ENCODE data around the gene ASIC2. TPM values are rescaled to one million over a fixed set of nuclear protein-coding genes. Genes with fewer than 3 reads are reported as not detected.

Gene ASIC2
- total RNA-seq, 2 experiments from 2014 or later = not detected

- no peak for TF ChIP-seq CTCF (IDR thresholded peaks at IDR 0.05)
- Mint-ChIP-seq H3K27ac (no peak overlapping the region), H3K27me3 (peaks cover 10% of the 10 kb centered on the region), H3K4me1 (ENCODE audit: low read depth) (no peaks in the 10 kb centered on the region), H3K4me3 (no peak overlapping the region), H3K36me3 (ENCODE audit: low read depth) (no peaks in the 10 kb centered on the region), H3K9me3 (no peaks in the 10 kb centered on the region)
- ChIA-PET CTCF (no interaction called here), POLR2A (no interaction called here)
- no peak for ATAC-seq
- no peak for DNase-seq
- intact Hi-C loops (cut with micrococcal nuclease) = no loop called here
These were observed 157.4 kb downstream of the ASIC2 start for GRCh38 chr17:33135691-33136090.

GRCh38 chr17:33131620-33132019, 161.5 kb downstream of the ASIC2 start:
- ChIA-PET POLR2A (no interaction called here), CTCF (no interaction called here)
- intact Hi-C loops (cut with micrococcal nuclease) = no loop called here
- H3K27me3 Mint-ChIP-seq = peaks cover 9% of the 10 kb centered on the region
- no peak for TF ChIP-seq CTCF (IDR thresholded peaks at IDR 0.05)
- H3K4me1 Mint-ChIP-seq (ENCODE audit: low read depth) = no peaks in the 10 kb centered on the region
- H3K36me3 Mint-ChIP-seq (ENCODE audit: low read depth) = no peaks in the 10 kb centered on the region
- H3K4me3 Mint-ChIP-seq = no peak overlapping the region
- no peak for DNase-seq
- H3K9me3 Mint-ChIP-seq = no peaks in the 10 kb centered on the region
- ATAC-seq = no peak
- H3K27ac Mint-ChIP-seq = no peak overlapping the region

GRCh38 chr17:33127706-33128105, 165.4 kb downstream of the ASIC2 start:
- no peak overlapping the region for H3K4me3 Mint-ChIP-seq
- no peaks in the 10 kb centered on the region for H3K36me3 Mint-ChIP-seq (ENCODE audit: low read depth)
- ATAC-seq = no peak
- no peak for DNase-seq
- TF ChIP-seq CTCF (IDR thresholded peaks at IDR 0.05) = no peak
- H3K9me3 Mint-ChIP-seq = no peaks in the 10 kb centered on the region
- POLR2A ChIA-PET = interaction anchor here (0.6 kb wide), 1 partner anchor 1138 kb away, joined by 6 read pairs; no protein-coding TSS in a partner anchor
- H3K4me1 Mint-ChIP-seq (ENCODE audit: low read depth) = no peaks in the 10 kb centered on the region
- CTCF ChIA-PET = no interaction called here
- H3K27ac Mint-ChIP-seq = no peak overlapping the region
- peaks cover 9% of the 10 kb centered on the region for H3K27me3 Mint-ChIP-seq
- intact Hi-C loops (cut with micrococcal nuclease) = no loop called here

- ATAC-seq (no peak), DNase-seq (no peak)
- POLR2A ChIA-PET = no interaction called here
- no peak overlapping the region for H3K27ac Mint-ChIP-seq
- peaks cover 13% of the 10 kb centered on the region for H3K27me3 Mint-ChIP-seq
- CTCF ChIA-PET = no interaction called here
- no peak overlapping the region for H3K4me3 Mint-ChIP-seq
- intact Hi-C loops (cut with micrococcal nuclease) = no loop called here
- H3K9me3 Mint-ChIP-seq = no peaks in the 10 kb centered on the region
- H3K36me3 Mint-ChIP-seq (ENCODE audit: low read depth) = no peaks in the 10 kb centered on the region
- H3K4me1 Mint-ChIP-seq (ENCODE audit: low read depth) = no peaks in the 10 kb centered on the region
- TF ChIP-seq CTCF (IDR thresholded peaks at IDR 0.05) = no peak
These were observed 167.0 kb downstream of the ASIC2 start for GRCh38 chr17:33126086-33126485.

- DNase-seq (no peak), ATAC-seq (no peak)
- Mint-ChIP-seq H3K4me3 (no peak overlapping the region), H3K27me3 (peaks cover 13% of the 10 kb centered on the region), H3K9me3 (no peaks in the 10 kb centered on the region), H3K36me3 (ENCODE audit: low read depth) (no peaks in the 10 kb centered on the region), H3K27ac (no peak overlapping the region), H3K4me1 (ENCODE audit: low read depth) (no peaks in the 10 kb centered on the region)
- POLR2A ChIA-PET = interaction anchor here (0.6 kb wide), 1 partner anchor 1352 kb away, joined by 3 read pairs; no protein-coding TSS in a partner anchor
- CTCF ChIA-PET = no interaction called here
- TF ChIP-seq CTCF (IDR thresholded peaks at IDR 0.05) = no peak
- intact Hi-C loops (cut with micrococcal nuclease) = no loop called here
These were observed 167.5 kb downstream of the ASIC2 start for GRCh38 chr17:33125552-33125950.

Measured in activated CD8-positive, alpha-beta T cell treated with anti-CD3 and anti-CD28 coated beads for 36 hours (primary cell).